Activated CD4-positive, alpha-beta memory T cell treated with anti-CD3 and anti-CD28 coated beads, Interleukin-2, amount 10 ng/mL, durations not matched to agents 7 days and 5 days (primary cell): ENCODE results near the gene OR56B4. TPM values are rescaled to one million over a fixed set of nuclear protein-coding genes. Genes with fewer than 3 reads are reported as not detected.
"Not testable (repeated sequence)": the region's sequence is repeated elsewhere in the genome, so short reads cannot be mapped to it uniquely, and the experiment has no call there.

Experiments
- CTCF ChIA-PET: fragments of 350-600 bp; sonication (Branson Sonifier 250); formaldehyde crosslinking; loops from one replicate; lab custom pipeline; 2021; ENCODE audit warnings: antibody characterized with exemption, inconsistent platforms; lab: Charles Lee
- POLR2A ChIA-PET: fragments of 350-600 bp; sonication (Branson Sonifier 250); formaldehyde crosslinking; loops from one replicate; lab custom pipeline; 2021; ENCODE audit warnings: antibody characterized with exemption; lab: Charles Lee
- DNase-seq: peaks from one replicate; pipeline ENCODE4 v3.0.0-alpha.2; 2020
- H3K27ac Mint-ChIP-seq: one replicate; pipeline ENCODE4 v1.8.0; 2021; ENCODE audit warnings: mild to moderate bottlenecking, mixed read lengths
- H3K27me3 Mint-ChIP-seq: one replicate; pipeline ENCODE4 v1.8.0; 2021; ENCODE audit warnings: mixed read lengths
- H3K36me3 Mint-ChIP-seq: one replicate; pipeline ENCODE4 v1.8.0; 2021; ENCODE audit warnings: low read depth, mixed read lengths
- H3K4me1 Mint-ChIP-seq: one replicate; pipeline ENCODE4 v1.8.0; 2021; ENCODE audit warnings: mixed read lengths
- H3K4me3 Mint-ChIP-seq: one replicate; pipeline ENCODE4 v1.8.0; 2021; ENCODE audit warnings: mild to moderate bottlenecking, mixed read lengths
- H3K9me3 Mint-ChIP-seq: one replicate; pipeline ENCODE4 v1.8.0; 2021; ENCODE audit warnings: mixed read lengths
- total RNA-seq, 2 experiments: library from RNA; stranded (reverse); gene quantifications; one replicate each; pipeline ENCODE4 v1.2.3, GENCODE V29; 2021

Gene OR56B4
- total RNA-seq, 2 experiments from 2014 or later: not detected

- Mint-ChIP-seq H3K27ac (no peak overlapping the region), H3K4me1 (no peaks in the 10 kb centered on the region), H3K27me3 (peaks cover 4% of the 10 kb centered on the region), H3K36me3 (no peaks in the 10 kb centered on the region), H3K9me3 (no peaks in the 10 kb centered on the region), H3K4me3 (no peak overlapping the region)
- ChIA-PET POLR2A (no interaction called here), CTCF (no interaction called here)
- DNase-seq: no peak
Observed at GRCh38 chr11:6111673-6112072, 4.2 kb downstream of the OR56B4 start.

GRCh38 chr11:6116638-6117037, 9.2 kb downstream of the OR56B4 start:
- no peak for DNase-seq
- POLR2A ChIA-PET: no interaction called here
- no peak overlapping the region for H3K4me3 Mint-ChIP-seq
- peaks cover 6% of the 10 kb centered on the region for H3K27me3 Mint-ChIP-seq
- peaks cover 6% of the 10 kb centered on the region for H3K9me3 Mint-ChIP-seq
- no peaks in the 10 kb centered on the region for H3K36me3 Mint-ChIP-seq
- H3K4me1 Mint-ChIP-seq: no peaks in the 10 kb centered on the region
- CTCF ChIA-PET: no interaction called here
- no peak overlapping the region for H3K27ac Mint-ChIP-seq

GRCh38 chr11:6124245-6124644, 16.8 kb downstream of the OR56B4 start:
- Mint-ChIP-seq H3K27ac (no peak overlapping the region), H3K4me3 (no peak overlapping the region)
- CTCF ChIA-PET: no interaction called here

GRCh38 chr11:6127881-6128280, 20.4 kb downstream of the OR56B4 start:
- no peak overlapping the region for H3K27ac Mint-ChIP-seq
- POLR2A ChIA-PET: no interaction called here
- DNase-seq: no peak
- H3K9me3 Mint-ChIP-seq: no peaks in the 10 kb centered on the region
- no peaks in the 10 kb centered on the region for H3K36me3 Mint-ChIP-seq
- H3K4me3 Mint-ChIP-seq: no peak overlapping the region
- no peaks in the 10 kb centered on the region for H3K27me3 Mint-ChIP-seq
- CTCF ChIA-PET: no interaction called here
- no peaks in the 10 kb centered on the region for H3K4me1 Mint-ChIP-seq

More at GRCh38 chr11:6124245-6124644, 16.8 kb downstream of the OR56B4 start:
- Mint-ChIP-seq H3K27me3 (no peaks in the 10 kb centered on the region), H3K9me3 (no peaks in the 10 kb centered on the region), H3K4me1 (no peaks in the 10 kb centered on the region), H3K36me3 (no peaks in the 10 kb centered on the region)
- no peak for DNase-seq
- POLR2A ChIA-PET: no interaction called here

GRCh38 chr11:6129011-6129410, 21.5 kb downstream of the OR56B4 start:
- Mint-ChIP-seq H3K4me3 (no peak overlapping the region), H3K4me1 (no peaks in the 10 kb centered on the region), H3K9me3 (no peaks in the 10 kb centered on the region), H3K36me3 (no peaks in the 10 kb centered on the region), H3K27me3 (no peaks in the 10 kb centered on the region), H3K27ac (no peak overlapping the region)
- POLR2A ChIA-PET: no interaction called here
- CTCF ChIA-PET: no interaction called here
- DNase-seq: no peak

GRCh38 chr11:6129635-6130034, 22.2 kb downstream of the OR56B4 start:
- Mint-ChIP-seq H3K36me3 (no peaks in the 10 kb centered on the region), H3K4me1 (no peaks in the 10 kb centered on the region), H3K27me3 (no peaks in the 10 kb centered on the region), H3K4me3 (no peak overlapping the region), H3K9me3 (no peaks in the 10 kb centered on the region), H3K27ac (no peak overlapping the region)
- CTCF ChIA-PET: no interaction called here
- POLR2A ChIA-PET: no interaction called here
- no peak for DNase-seq

- Mint-ChIP-seq H3K9me3 (no peaks in the 10 kb centered on the region), H3K27ac (no peak overlapping the region), H3K27me3 (peaks cover 2% of the 10 kb centered on the region), H3K36me3 (no peaks in the 10 kb centered on the region), H3K4me1 (no peaks in the 10 kb centered on the region), H3K4me3 (no peak overlapping the region)
- POLR2A ChIA-PET: no interaction called here
- no peak for DNase-seq
- CTCF ChIA-PET: no interaction called here
Observed at GRCh38 chr11:6132431-6132830, 24.9 kb downstream of the OR56B4 start.

- POLR2A ChIA-PET, CTCF ChIA-PET: not testable (repeated sequence)
Observed at GRCh38 chr11:6135936-6136335, 28.5 kb downstream of the OR56B4 start.

GRCh38 chr11:6142936-6143335, 35.5 kb downstream of the OR56B4 start:
- POLR2A ChIA-PET: no interaction called here
- CTCF ChIA-PET: no interaction called here
- Mint-ChIP-seq H3K27me3 (peaks cover 10% of the 10 kb centered on the region), H3K4me3 (no peak overlapping the region), H3K4me1 (no peaks in the 10 kb centered on the region), H3K9me3 (no peaks in the 10 kb centered on the region), H3K27ac (no peak overlapping the region), H3K36me3 (no peaks in the 10 kb centered on the region)
- no peak for DNase-seq

More at GRCh38 chr11:6135936-6136335, 28.5 kb downstream of the OR56B4 start:
- not testable (repeated sequence) for H3K36me3 Mint-ChIP-seq, H3K4me1 Mint-ChIP-seq, H3K27me3 Mint-ChIP-seq, DNase-seq, H3K9me3 Mint-ChIP-seq, H3K27ac Mint-ChIP-seq, H3K4me3 Mint-ChIP-seq

- H3K27me3 Mint-ChIP-seq, H3K9me3 Mint-ChIP-seq, H3K4me3 Mint-ChIP-seq, POLR2A ChIA-PET, H3K27ac Mint-ChIP-seq, H3K36me3 Mint-ChIP-seq, CTCF ChIA-PET, DNase-seq, H3K4me1 Mint-ChIP-seq: not testable (repeated sequence)
Observed at GRCh38 chr11:6143737-6144136, 36.3 kb downstream of the OR56B4 start.

- ChIA-PET POLR2A (no interaction called here), CTCF (no interaction called here)
- Mint-ChIP-seq H3K4me3 (no peak overlapping the region), H3K36me3 (no peaks in the 10 kb centered on the region), H3K4me1 (no peaks in the 10 kb centered on the region), H3K9me3 (peaks cover 4% of the 10 kb centered on the region), H3K27me3 (peaks cover 1% of the 10 kb centered on the region), H3K27ac (no peak overlapping the region)
- DNase-seq: no peak
Observed at GRCh38 chr11:6151117-6151516, 43.6 kb downstream of the OR56B4 start.

GRCh38 chr11:6152126-6152525, 44.6 kb downstream of the OR56B4 start:
- no peak overlapping the region for H3K27ac Mint-ChIP-seq
- H3K4me1 Mint-ChIP-seq: no peaks in the 10 kb centered on the region
- no peak for DNase-seq
- ChIA-PET POLR2A (no interaction called here), CTCF (no interaction called here)
- H3K27me3 Mint-ChIP-seq: peaks cover 1% of the 10 kb centered on the region
- H3K4me3 Mint-ChIP-seq: no peak overlapping the region
- peaks cover 4% of the 10 kb centered on the region for H3K9me3 Mint-ChIP-seq
- no peaks in the 10 kb centered on the region for H3K36me3 Mint-ChIP-seq

- H3K9me3 Mint-ChIP-seq: no peaks in the 10 kb centered on the region
- no peak overlapping the region for H3K4me3 Mint-ChIP-seq
- ChIA-PET POLR2A (no interaction called here), CTCF (interaction anchor here (1.0 kb wide), 1 partner anchor 8 kb away, joined by 3 read pairs; no protein-coding TSS in a partner anchor)
- H3K27ac Mint-ChIP-seq: no peak overlapping the region
- no peaks in the 10 kb centered on the region for H3K36me3 Mint-ChIP-seq
- H3K4me1 Mint-ChIP-seq: no peaks in the 10 kb centered on the region
- peaks cover 3% of the 10 kb centered on the region for H3K27me3 Mint-ChIP-seq
- no peak for DNase-seq
Observed at GRCh38 chr11:6156628-6157359, 49.3 kb downstream of the OR56B4 start.
